ENCODE data around the gene ATP1B1. TPM values are rescaled to one million over a fixed set of nuclear protein-coding genes. Genes with fewer than 3 reads are reported as not detected.
A peak's percentile ranks its signal among the peaks of the same experiment; 100 is the strongest.

Gene ATP1B1
- total and polyA plus RNA-seq, 7 experiments from 2014 or later = 0.54 to 10.6 (median 1.9) TPM

- H3K36me3 ChIP-seq (ENCODE audit: control insufficient read depth in 2 of 3, insufficient read depth in 3 of 3, low read length in 3 of 3) = no peaks in the 10 kb centered on the region
- H3K4me3 ChIP-seq (ENCODE audit: low read length) = no peak overlapping the region
- Mint-ChIP-seq H3K27me3 (peaks cover 3 to 12% (median 5%) of the 10 kb centered on the region in 5 donors), H3K4me3 (no peak overlapping the region), H3K36me3 (peaks cover 0 to 2% (median 0%) of the 10 kb centered on the region in 5 donors), H3K9me3 (peaks cover 0 to 12% (median 0%) of the 10 kb centered on the region in 11 donors), H3K4me1 (peaks cover 0 to 7% (median 4%) of the 10 kb centered on the region in 7 donors), H3K27ac (no peak overlapping the region)
- H3K27ac ChIP-seq (ENCODE audit: low read depth, low read length) = no peak overlapping the region
- POLR2A ChIA-PET = no interaction called here
- H3K4me1 ChIP-seq (ENCODE audit: control insufficient read depth in 2 of 2, insufficient read depth in 2 of 2, low read length in 2 of 2) = no peaks in the 10 kb centered on the region
- no peak for DNase-seq
- H3K27me3 ChIP-seq (ENCODE audit: control insufficient read depth in 2 of 2, insufficient read depth in 2 of 2, low read length in 2 of 2) = no peaks in the 10 kb centered on the region
- no peaks in the 10 kb centered on the region for H3K9me3 ChIP-seq (ENCODE audit: control insufficient read depth in 2 of 3, low read length in 3 of 3)
- intact Hi-C loops (cut with micrococcal nuclease) = no loop called here
- CTCF ChIA-PET = no interaction called here
- no peak for ATAC-seq
Measured at GRCh38 chr1:169092399-169092798, 14.1 kb upstream of the ATP1B1 start.

- H3K4me3 Mint-ChIP-seq = no peak overlapping the region
- H3K36me3 Mint-ChIP-seq = peaks cover 0 to 2% (median 0%) of the 10 kb centered on the region in 5 donors
- DNase-seq (no peak), ATAC-seq (no peak)
- peaks cover 3 to 14% (median 5%) of the 10 kb centered on the region in 5 donors for H3K27me3 Mint-ChIP-seq
- Histone ChIP-seq H3K4me1 (ENCODE audit: control insufficient read depth in 2 of 2, insufficient read depth in 2 of 2, low read length in 2 of 2) (no peaks in the 10 kb centered on the region), H3K27me3 (ENCODE audit: control insufficient read depth in 2 of 2, insufficient read depth in 2 of 2, low read length in 2 of 2) (no peaks in the 10 kb centered on the region), H3K4me3 (ENCODE audit: low read length) (no peak overlapping the region), H3K9me3 (ENCODE audit: control insufficient read depth in 2 of 3, low read length in 3 of 3) (no peaks in the 10 kb centered on the region), H3K36me3 (ENCODE audit: control insufficient read depth in 2 of 3, insufficient read depth in 3 of 3, low read length in 3 of 3) (no peaks in the 10 kb centered on the region), H3K27ac (ENCODE audit: low read depth, low read length) (no peak overlapping the region)
- peaks cover 0 to 3% (median 0%) of the 10 kb centered on the region in 11 donors for H3K9me3 Mint-ChIP-seq
- no peak overlapping the region for H3K27ac Mint-ChIP-seq
- H3K4me1 Mint-ChIP-seq = peaks cover 0 to 6% (median 3%) of the 10 kb centered on the region in 7 donors
- intact Hi-C loops (cut with micrococcal nuclease) = no loop called here
- ChIA-PET CTCF (no interaction called here), POLR2A (no interaction called here)
Measured at GRCh38 chr1:169094897-169095569, 11.5 kb upstream of the ATP1B1 start.

GRCh38 chr1:169098380-169098779 is 8.1 kb upstream of the ATP1B1 start:
- no peak overlapping the region for H3K4me3 Mint-ChIP-seq
- CTCF ChIA-PET = no interaction called here

GRCh38 chr1:169099561-169099960 is 6.9 kb upstream of the ATP1B1 start:
- Histone ChIP-seq H3K4me1 (ENCODE audit: control insufficient read depth in 2 of 2, insufficient read depth in 2 of 2, low read length in 2 of 2) (no peaks in the 10 kb centered on the region), H3K27me3 (ENCODE audit: control insufficient read depth in 2 of 2, insufficient read depth in 2 of 2, low read length in 2 of 2) (no peaks in the 10 kb centered on the region), H3K27ac (ENCODE audit: low read depth, low read length) (no peak overlapping the region), H3K9me3 (ENCODE audit: control insufficient read depth in 2 of 3, low read length in 3 of 3) (no peaks in the 10 kb centered on the region), H3K36me3 (ENCODE audit: control insufficient read depth in 2 of 3, insufficient read depth in 3 of 3, low read length in 3 of 3) (no peaks in the 10 kb centered on the region), H3K4me3 (ENCODE audit: low read length) (no peak overlapping the region)
- ATAC-seq (no peak), DNase-seq (no peak)
- Mint-ChIP-seq H3K36me3 (peaks cover 0 to 2% (median 0%) of the 10 kb centered on the region in 5 donors), H3K27ac (no peak overlapping the region), H3K4me3 (no peak overlapping the region), H3K9me3 (peaks cover 0 to 3% (median 0%) of the 10 kb centered on the region in 11 donors), H3K4me1 (peaks cover 0 to 1% (median under 1%) of the 10 kb centered on the region in 7 donors), H3K27me3 (peaks cover 0 to 21% (median 3%) of the 10 kb centered on the region in 5 donors)
- POLR2A ChIA-PET = no interaction called here
- intact Hi-C loops (cut with micrococcal nuclease) = no loop called here
- CTCF ChIA-PET = no interaction called here

More at GRCh38 chr1:169098380-169098779, 8.1 kb upstream of the ATP1B1 start:
- intact Hi-C loops (cut with micrococcal nuclease) = no loop called here
- peak overlapping the region in 1 of 9 donors; percentile 10 for H3K27ac Mint-ChIP-seq
- H3K9me3 ChIP-seq (ENCODE audit: control insufficient read depth in 2 of 3, low read length in 3 of 3) = no peaks in the 10 kb centered on the region
- no peaks in the 10 kb centered on the region for H3K4me1 ChIP-seq (ENCODE audit: control insufficient read depth in 2 of 2, insufficient read depth in 2 of 2, low read length in 2 of 2)
- no peak for ATAC-seq
- H3K27me3 ChIP-seq (ENCODE audit: control insufficient read depth in 2 of 2, insufficient read depth in 2 of 2, low read length in 2 of 2) = no peaks in the 10 kb centered on the region
- no peak overlapping the region for H3K4me3 ChIP-seq (ENCODE audit: low read length)
- no peaks in the 10 kb centered on the region for H3K36me3 ChIP-seq (ENCODE audit: control insufficient read depth in 2 of 3, insufficient read depth in 3 of 3, low read length in 3 of 3)
- H3K9me3 Mint-ChIP-seq = peaks cover 0 to 3% (median 0%) of the 10 kb centered on the region in 11 donors
- H3K27me3 Mint-ChIP-seq = peaks cover 3 to 25% (median 4%) of the 10 kb centered on the region in 5 donors
- POLR2A ChIA-PET = no interaction called here
- H3K36me3 Mint-ChIP-seq = peaks cover 0 to 2% (median 0%) of the 10 kb centered on the region in 5 donors
- H3K27ac ChIP-seq (ENCODE audit: low read depth, low read length) = no peak overlapping the region
- DNase-seq = no peak
- H3K4me1 Mint-ChIP-seq = peaks cover 0 to 4% (median 0%) of the 10 kb centered on the region in 7 donors

GRCh38 chr1:169100208-169100607 is 6.3 kb upstream of the ATP1B1 start:
- Mint-ChIP-seq H3K4me3 (no peak overlapping the region), H3K36me3 (peaks cover 0 to 2% (median 0%) of the 10 kb centered on the region in 5 donors), H3K27ac (no peak overlapping the region), H3K9me3 (peaks cover 0 to 3% (median 0%) of the 10 kb centered on the region in 11 donors), H3K4me1 (peaks cover 0 to 7% (median 5%) of the 10 kb centered on the region in 7 donors), H3K27me3 (peaks cover 0 to 21% (median 3%) of the 10 kb centered on the region in 5 donors)
- Histone ChIP-seq H3K4me1 (ENCODE audit: control insufficient read depth in 2 of 2, insufficient read depth in 2 of 2, low read length in 2 of 2) (peaks cover 0 to 3% of the 10 kb centered on the region in 2 donors), H3K27ac (ENCODE audit: low read depth, low read length) (no peak overlapping the region), H3K4me3 (ENCODE audit: low read length) (no peak overlapping the region), H3K9me3 (ENCODE audit: control insufficient read depth in 2 of 3, low read length in 3 of 3) (no peaks in the 10 kb centered on the region), H3K27me3 (ENCODE audit: control insufficient read depth in 2 of 2, insufficient read depth in 2 of 2, low read length in 2 of 2) (no peaks in the 10 kb centered on the region), H3K36me3 (ENCODE audit: control insufficient read depth in 2 of 3, insufficient read depth in 3 of 3, low read length in 3 of 3) (no peaks in the 10 kb centered on the region)
- CTCF ChIA-PET = no interaction called here
- DNase-seq (no peak), ATAC-seq (no peak)
- intact Hi-C loops (cut with micrococcal nuclease) = loop anchor here in 1 of 2 donors (10.0 kb wide), 4 partner anchors 495 to 1165 kb away; partner anchors contain the start of genes DCAF6 and MPC2
- POLR2A ChIA-PET = no interaction called here

- no peak overlapping the region for H3K27ac Mint-ChIP-seq
- Histone ChIP-seq H3K4me3 (ENCODE audit: low read length) (no peak overlapping the region), H3K27me3 (ENCODE audit: control insufficient read depth in 2 of 2, insufficient read depth in 2 of 2, low read length in 2 of 2) (no peaks in the 10 kb centered on the region), H3K9me3 (ENCODE audit: control insufficient read depth in 2 of 3, low read length in 3 of 3) (no peaks in the 10 kb centered on the region), H3K27ac (ENCODE audit: low read depth, low read length) (no peak overlapping the region), H3K4me1 (ENCODE audit: control insufficient read depth in 2 of 2, insufficient read depth in 2 of 2, low read length in 2 of 2) (peaks cover 0 to 7% of the 10 kb centered on the region in 2 donors), H3K36me3 (ENCODE audit: control insufficient read depth in 2 of 3, insufficient read depth in 3 of 3, low read length in 3 of 3) (no peaks in the 10 kb centered on the region)
- H3K27me3 Mint-ChIP-seq = peaks cover 0 to 21% (median 3%) of the 10 kb centered on the region in 5 donors
- ATAC-seq = no peak
- DNase-seq = no peak
- H3K4me1 Mint-ChIP-seq = peaks cover 0 to 8% (median 7%) of the 10 kb centered on the region in 7 donors
- ChIA-PET POLR2A (no interaction called here), CTCF (no interaction called here)
- H3K4me3 Mint-ChIP-seq = no peak overlapping the region
- intact Hi-C loops (cut with micrococcal nuclease) = loop anchor here in 1 of 2 donors (10.0 kb wide), 4 partner anchors 496 to 1166 kb away; partner anchors contain the start of genes DCAF6 and MPC2
- H3K36me3 Mint-ChIP-seq = peaks cover 0 to 2% (median 0%) of the 10 kb centered on the region in 5 donors
- peaks cover 0 to 3% (median 0%) of the 10 kb centered on the region in 11 donors for H3K9me3 Mint-ChIP-seq
Measured at GRCh38 chr1:169100651-169101088, 5.8 kb upstream of the ATP1B1 start.
